Osteoblast (primary cell): Measurements from ENCODE around the gene CIPC. TPM values are rescaled to one million over a fixed set of nuclear protein-coding genes. Genes with fewer than 3 reads are reported as not detected.

ENCODE experiments used
- DNase-seq: peaks from one replicate; pipeline ENCODE4 v3.0.0; 2011; ENCODE audit warnings: low spot score, mixed read lengths; ENCODE audit not compliant: insufficient read length; ENCODE audit errors: missing footprints
- H2AFZ ChIP-seq: 2 replicates; pipeline ENCODE4 v1.6.0; 2011; ENCODE audit warnings: mild to moderate bottlenecking, low read length
- H3K27ac ChIP-seq: 2 replicates; pipeline ENCODE4 v1.5.1; 2011; ENCODE audit warnings: mild to moderate bottlenecking, low read depth, low read length, moderate library complexity
- H3K27me3 ChIP-seq: 2 replicates; pipeline ENCODE4 v1.6.0; 2012; ENCODE audit warnings: mild to moderate bottlenecking, control low read depth, inconsistent platforms, low read length, moderate library complexity; ENCODE audit not compliant: insufficient read depth
- H3K36me3 ChIP-seq: 2 replicates; pipeline ENCODE4 v1.5.1; 2011; ENCODE audit warnings: mild to moderate bottlenecking, low read length, control low read depth, moderate library complexity; ENCODE audit not compliant: insufficient read depth
- H3K4me1 ChIP-seq: 2 replicates; pipeline ENCODE4 v1.5.1; 2011; ENCODE audit warnings: mild to moderate bottlenecking, low read length, control low read depth, moderate library complexity; ENCODE audit not compliant: insufficient read depth
- H3K4me2 ChIP-seq: 2 replicates; pipeline ENCODE4 v1.6.0; 2011; ENCODE audit warnings: mild to moderate bottlenecking, low read length; ENCODE audit not compliant: insufficient read depth
- H3K4me3 ChIP-seq: fragments of 200-600 bp; sonication (generic); 3 replicates; pipeline ENCODE4 v1.5.1; 2012; ENCODE audit warnings: mild to moderate bottlenecking, low read length, inconsistent platforms; ENCODE audit not compliant: insufficient read depth
- H3K79me2 ChIP-seq: 2 replicates; pipeline ENCODE4 v1.6.0; 2012; ENCODE audit warnings: mild to moderate bottlenecking, low read length, control low read depth, inconsistent platforms; ENCODE audit not compliant: insufficient read depth
- H3K9me3 ChIP-seq: 2 replicates; pipeline ENCODE4 v1.5.1; 2011; ENCODE audit warnings: low read depth, low read length, control low read depth
- H4K20me1 ChIP-seq: 2 replicates; pipeline ENCODE4 v1.6.0; 2012; ENCODE audit warnings: mild to moderate bottlenecking, low read length, control low read depth; ENCODE audit not compliant: insufficient read depth
- total RNA-seq: library from RNA; depleted of rRNA; stranded (reverse); fragments of >200 nt; gene quantifications from 2 replicates; pipeline ENCODE4 v1.2.3, GENCODE V29; 2012
- TF ChIP-seq, protein P1 (sequence below): IDR thresholded peaks from 2 replicates; pipeline ENCODE4 v1.5.1; 2011; ENCODE audit warnings: mild to moderate bottlenecking, low read depth, low read length, moderate library complexity; ENCODE audit errors: extremely low read depth

Gene CIPC
- total RNA-seq, 1 donor = 16.6 TPM

- Histone ChIP-seq H3K9me3 (no peaks in the 10 kb centered on the region), H3K4me2 (no peak overlapping the region), H2AFZ (no peak overlapping the region), H3K36me3 (no peaks in the 10 kb centered on the region), H3K27me3 (peaks cover 18% of the 10 kb centered on the region), H4K20me1 (no peaks in the 10 kb centered on the region), H3K27ac (no peak overlapping the region), H3K79me2 (no peaks in the 10 kb centered on the region), H3K4me1 (peaks cover 3% of the 10 kb centered on the region), H3K4me3 (no peak overlapping the region)
- peak; percentile 2 for DNase-seq
- TF ChIP-seq, protein P1, sequence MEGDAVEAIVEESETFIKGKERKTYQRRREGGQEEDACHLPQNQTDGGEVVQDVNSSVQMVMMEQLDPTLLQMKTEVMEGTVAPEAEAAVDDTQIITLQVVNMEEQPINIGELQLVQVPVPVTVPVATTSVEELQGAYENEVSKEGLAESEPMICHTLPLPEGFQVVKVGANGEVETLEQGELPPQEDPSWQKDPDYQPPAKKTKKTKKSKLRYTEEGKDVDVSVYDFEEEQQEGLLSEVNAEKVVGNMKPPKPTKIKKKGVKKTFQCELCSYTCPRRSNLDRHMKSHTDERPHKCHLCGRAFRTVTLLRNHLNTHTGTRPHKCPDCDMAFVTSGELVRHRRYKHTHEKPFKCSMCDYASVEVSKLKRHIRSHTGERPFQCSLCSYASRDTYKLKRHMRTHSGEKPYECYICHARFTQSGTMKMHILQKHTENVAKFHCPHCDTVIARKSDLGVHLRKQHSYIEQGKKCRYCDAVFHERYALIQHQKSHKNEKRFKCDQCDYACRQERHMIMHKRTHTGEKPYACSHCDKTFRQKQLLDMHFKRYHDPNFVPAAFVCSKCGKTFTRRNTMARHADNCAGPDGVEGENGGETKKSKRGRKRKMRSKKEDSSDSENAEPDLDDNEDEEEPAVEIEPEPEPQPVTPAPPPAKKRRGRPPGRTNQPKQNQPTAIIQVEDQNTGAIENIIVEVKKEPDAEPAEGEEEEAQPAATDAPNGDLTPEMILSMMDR = no peak
Measured at GRCh38 chr14:77155083-77155482, 57.0 kb downstream of the CIPC start.

DNA sequence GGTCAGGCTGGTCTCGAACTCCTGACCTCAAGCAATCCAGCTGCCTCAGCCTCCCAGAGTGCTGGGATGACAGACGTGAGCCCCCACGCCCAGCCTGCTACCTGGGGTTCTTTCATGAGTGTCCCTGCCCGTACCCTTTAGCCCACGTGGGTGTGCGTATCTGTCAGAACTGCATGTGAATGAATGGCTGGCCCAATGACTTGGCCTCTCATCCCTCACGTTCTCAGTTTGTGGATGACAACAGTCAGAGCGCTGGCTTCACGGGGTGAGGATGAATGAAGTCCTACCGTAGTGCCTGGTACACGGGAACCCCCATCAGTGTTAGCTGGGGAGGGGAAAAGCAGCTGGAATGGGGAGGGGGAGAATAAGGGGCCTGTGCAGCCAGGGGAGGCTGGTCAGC, 59.7 kb downstream of the CIPC start:
- TF ChIP-seq, protein P1 = no peak
- Histone ChIP-seq H3K4me2 (no peak overlapping the region), H3K27me3 (peaks cover 18% of the 10 kb centered on the region), H3K36me3 (no peaks in the 10 kb centered on the region), H3K4me3 (no peak overlapping the region), H3K79me2 (no peaks in the 10 kb centered on the region), H3K27ac (no peak overlapping the region), H4K20me1 (no peaks in the 10 kb centered on the region), H3K9me3 (no peaks in the 10 kb centered on the region), H2AFZ (no peak overlapping the region), H3K4me1 (peaks cover 3% of the 10 kb centered on the region)
- no peak for DNase-seq

DNA sequence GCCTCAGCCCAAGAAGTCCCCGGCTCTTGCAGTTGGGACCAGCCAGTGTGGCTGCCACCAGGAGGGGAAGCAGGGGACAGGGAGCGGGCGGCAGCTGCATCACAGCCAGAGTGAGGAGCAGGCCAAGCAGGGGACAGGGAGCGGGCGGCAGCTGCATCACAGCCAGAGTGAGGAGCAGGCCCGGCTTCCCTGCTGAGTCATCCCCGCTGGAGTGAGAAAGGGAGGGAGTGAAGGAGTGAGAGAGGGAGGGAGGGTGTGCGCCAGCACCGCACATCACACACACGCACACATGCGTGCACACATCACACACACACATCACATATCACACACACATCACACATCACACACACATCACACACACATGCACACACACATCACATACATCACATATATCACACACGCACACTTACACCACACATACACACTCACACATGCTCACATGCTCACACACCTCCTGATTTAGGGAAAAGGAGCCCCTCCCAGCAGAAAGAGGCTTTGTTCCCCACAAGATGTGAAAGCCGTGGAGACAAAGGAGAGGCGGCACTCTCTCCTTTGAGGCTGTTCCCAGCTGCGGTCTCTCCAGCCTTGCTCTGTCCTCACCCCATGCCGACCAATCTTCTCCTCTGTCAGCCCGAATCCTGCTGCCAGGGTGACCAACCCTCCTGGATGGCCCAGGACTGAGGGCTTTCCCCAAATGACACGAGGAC, 60.3 kb downstream of the CIPC start:
- peaks cover 15% of the 10 kb centered on the region for H3K27me3 ChIP-seq
- peaks cover 3% of the 10 kb centered on the region for H3K4me1 ChIP-seq
- H3K9me3 ChIP-seq = no peaks in the 10 kb centered on the region
- H3K27ac ChIP-seq = no peak overlapping the region
- no peaks in the 10 kb centered on the region for H3K79me2 ChIP-seq
- no peaks in the 10 kb centered on the region for H3K36me3 ChIP-seq
- H3K4me2 ChIP-seq = peak overlapping the region; percentile 23
- H2AFZ ChIP-seq = peak overlapping the region; percentile 13
- no peaks in the 10 kb centered on the region for H4K20me1 ChIP-seq
- no peak overlapping the region for H3K4me3 ChIP-seq
- TF ChIP-seq, protein P1 = no peak
- peak; percentile 93 for DNase-seq

DNA sequence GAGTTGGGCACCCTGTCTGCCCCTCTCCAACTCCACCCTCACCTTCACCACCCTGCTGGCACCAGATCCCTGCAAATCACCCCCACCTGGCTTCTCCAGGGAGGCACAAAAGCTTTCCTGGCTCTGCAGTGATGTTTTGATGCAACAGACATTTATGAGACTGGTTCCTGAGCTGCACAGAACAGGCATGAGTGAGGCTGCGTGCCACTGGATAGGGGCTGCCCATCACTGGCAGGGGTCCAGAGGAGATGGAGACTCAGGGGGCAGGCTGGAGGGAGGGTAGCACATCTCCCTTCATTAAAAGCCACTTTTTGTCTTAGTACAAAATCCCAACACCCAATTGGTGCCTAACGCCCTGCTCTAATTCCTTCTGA, 60.8 kb downstream of the CIPC start:
- H3K79me2 ChIP-seq = no peaks in the 10 kb centered on the region
- peaks cover 10% of the 10 kb centered on the region for H3K27me3 ChIP-seq
- no peak overlapping the region for H3K27ac ChIP-seq
- H2AFZ ChIP-seq = peak overlapping the region; percentile 13
- no peaks in the 10 kb centered on the region for H3K9me3 ChIP-seq
- H4K20me1 ChIP-seq = no peaks in the 10 kb centered on the region
- TF ChIP-seq, protein P1 = no peak
- peaks cover 3% of the 10 kb centered on the region for H3K4me1 ChIP-seq
- H3K4me2 ChIP-seq = no peak overlapping the region
- H3K36me3 ChIP-seq = no peaks in the 10 kb centered on the region
- no peak overlapping the region for H3K4me3 ChIP-seq
- DNase-seq = peak; percentile 3
